MCF 10A (cell line): ENCODE data around the gene XRCC1. TPM values are rescaled to one million over a fixed set of nuclear protein-coding genes. Genes with fewer than 3 reads are reported as not detected.

Experiments
- BruUV-seq: library from RNA; stranded (reverse); fragments of 400-500 nt; replicated peaks from 2 replicates; lab custom pipeline; 2021; lab: Mats Ljungman, UMichigan
- CTCF ChIA-PET: fragments of 300-600 bp; sonication (Branson Sonifier 250); formaldehyde crosslinking; extraction: SDS; loops from one replicate; lab custom pipeline; 2021; ENCODE audit warnings: antibody characterized with exemption, inconsistent platforms; lab: Yijun Ruan, JAX
- POLR2A ChIA-PET: fragments of 300-600, 350-650 bp; sonication (Branson Sonifier 250); formaldehyde crosslinking; extraction: SDS; loops from one replicate; lab custom pipeline; 2020; ENCODE audit warnings: antibody characterized with exemption, inconsistent platforms; lab: Yijun Ruan, JAX
- DNase-seq: peaks from one replicate; pipeline ENCODE4 v3.0.0-alpha.2; 2018; ENCODE audit not compliant: unreplicated experiment
- H3K27ac Mint-ChIP-seq: one replicate; pipeline ENCODE4 v1.8.0; 2022; ENCODE audit warnings: mild to moderate bottlenecking, low read depth, mixed read lengths; ENCODE audit not compliant: unreplicated experiment
- H3K27me3 Mint-ChIP-seq: one replicate; pipeline ENCODE4 v1.8.0; 2022; ENCODE audit warnings: mixed read lengths; ENCODE audit not compliant: insufficient read depth, unreplicated experiment
- H3K36me3 Mint-ChIP-seq: one replicate; pipeline ENCODE4 v1.8.0; 2022; ENCODE audit warnings: mild to moderate bottlenecking, moderate library complexity, mixed read lengths; ENCODE audit not compliant: insufficient read depth, unreplicated experiment
- H3K4me1 Mint-ChIP-seq: one replicate; pipeline ENCODE4 v1.8.0; 2022; ENCODE audit warnings: mixed read lengths; ENCODE audit not compliant: insufficient read depth, unreplicated experiment
- H3K4me3 Mint-ChIP-seq: one replicate; pipeline ENCODE4 v1.8.0; 2022; ENCODE audit warnings: mild to moderate bottlenecking, moderate library complexity, mixed read lengths; ENCODE audit not compliant: unreplicated experiment
- H3K9me3 Mint-ChIP-seq: one replicate; pipeline ENCODE4 v1.8.0; 2022; ENCODE audit warnings: mixed read lengths; ENCODE audit not compliant: unreplicated experiment
- CTCF ChIP-seq: fragments of 200-600 bp; IDR thresholded peaks from one replicate; pipeline ENCODE4 v1.8.0; 2022; ENCODE audit warnings: antibody characterized with exemption, mild to moderate bottlenecking; ENCODE audit not compliant: unreplicated experiment
- intact Hi-C: fragments of 100-400 bp; cut with micrococcal nuclease; formaldehyde crosslinking; loops from 2 replicates; pipeline ENCODE4 v1.14.1; 2022
- total RNA-seq: library from RNA; stranded (reverse); gene quantifications from 2 replicates; pipeline ENCODE4 v1.2.3, GENCODE V29; 2022

The XRCC1 gene
- total RNA-seq, 1 experiment from 2014 or later, result 20.6 TPM

- ChIA-PET POLR2A (interaction anchor here (0.6 to 3.9 kb wide), 18 partner anchors 9 to 481 kb away, joined by 3 to 29 read pairs (median 6); partner anchors contain the start of genes ETHE1, LYPD3 and ZNF575), CTCF (interaction anchor here (0.5 to 3.4 kb wide), 9 partner anchors 11 to 580 kb away, joined by 3 to 19 read pairs (median 3); no protein-coding TSS in a partner anchor)
- Mint-ChIP-seq H3K27me3 (no peaks in the 10 kb centered on the region), H3K4me1 (peaks cover 11% of the 10 kb centered on the region), H3K4me3 (peak overlapping the region; percentile 90), H3K9me3 (no peaks in the 10 kb centered on the region), H3K36me3 (peaks cover 46% of the 10 kb centered on the region), H3K27ac (peak overlapping the region; percentile 87)
- intact Hi-C loops, result loop anchor here (1.0 kb wide), 2 partner anchors 38 to 56 kb away; partner anchors contain the start of gene LYPD3
- no peak for TF ChIP-seq CTCF
- peak; percentile 94 for DNase-seq
- BruUV-seq, result no TSS peak
Measured at GRCh38 chr19:43503501-43504425, 71.6 kb downstream of the XRCC1 start.

- no peak overlapping the region for H3K27ac Mint-ChIP-seq
Measured at GRCh38 chr19:43502419-43502976, 72.8 kb downstream of the XRCC1 start.

GRCh38 chr19:43501661-43502418 lies 73.5 kb downstream of the XRCC1 start:
- peaks cover 41% of the 10 kb centered on the region for H3K36me3 Mint-ChIP-seq
- POLR2A ChIA-PET, result interaction anchor here (1.3 kb wide), 1 partner anchor 55 kb away, joined by 3 read pairs; no protein-coding TSS in a partner anchor
- H3K4me1 Mint-ChIP-seq, result peaks cover 11% of the 10 kb centered on the region
- no peak for TF ChIP-seq CTCF
- no peak overlapping the region for H3K4me3 Mint-ChIP-seq
- no peaks in the 10 kb centered on the region for H3K27me3 Mint-ChIP-seq
- no peaks in the 10 kb centered on the region for H3K9me3 Mint-ChIP-seq
- intact Hi-C loops, result no loop called here
- DNase-seq, result no peak
- no peak overlapping the region for H3K27ac Mint-ChIP-seq
- CTCF ChIA-PET, result interaction anchor here (0.6 to 0.8 kb wide), 4 partner anchors 9 to 92 kb away, joined by 3 to 4 read pairs (median 4); no protein-coding TSS in a partner anchor
- no TSS peak for BruUV-seq

More at GRCh38 chr19:43502419-43502976, 72.8 kb downstream of the XRCC1 start:
- no peak for DNase-seq
- Mint-ChIP-seq H3K4me3 (peak overlapping the region; percentile 90), H3K36me3 (peaks cover 41% of the 10 kb centered on the region), H3K27me3 (no peaks in the 10 kb centered on the region), H3K4me1 (peaks cover 11% of the 10 kb centered on the region), H3K9me3 (no peaks in the 10 kb centered on the region)
- no TSS peak for BruUV-seq
- POLR2A ChIA-PET, result interaction anchor here (1.6 to 3.9 kb wide), 4 partner anchors 23 to 39 kb away, joined by 6 to 29 read pairs (median 12); partner anchors contain the start of genes ETHE1 and ZNF575
- intact Hi-C loops, result no loop called here
- CTCF ChIA-PET, result interaction anchor here (0.6 to 1.2 kb wide), 5 partner anchors 12 to 579 kb away, joined by 3 to 4 read pairs (median 3); no protein-coding TSS in a partner anchor
- TF ChIP-seq CTCF, result no peak
